Mesenchymal stem cell (in vitro differentiated cells and primary cell): ENCODE data around the gene MDH2.
"Not testable (repeated sequence)": the region's sequence is repeated elsewhere in the genome, so short reads cannot be mapped to it uniquely, and the experiment has no call there.

ENCODE experiments used
- DNase-seq: peaks from one replicate; pipeline ENCODE4 v3.0.0-alpha.2; 2013
- H2AFZ ChIP-seq: one replicate; pipeline ENCODE4 v1.6.1; 2013; ENCODE audit warnings: low read depth, mild to moderate bottlenecking, control low read depth, inconsistent platforms, low read length, moderate library complexity
- H2AK5ac ChIP-seq: 2 replicates; pipeline ENCODE4 v1.6.1; 2013; ENCODE audit warnings: low read length, moderate library complexity, mild to moderate bottlenecking, inconsistent platforms; ENCODE audit not compliant: severe bottlenecking
- H2BK120ac ChIP-seq: one replicate; pipeline ENCODE4 v1.6.1; 2013; ENCODE audit warnings: low read depth, mild to moderate bottlenecking, inconsistent platforms, low read length, moderate library complexity
- H2BK12ac ChIP-seq, 2 experiments: one replicate each; pipeline ENCODE4 v1.6.1; 2013; ENCODE audit warnings: inconsistent platforms in 2 of 2, low read length in 2 of 2, mild to moderate bottlenecking in 2 of 2, moderate library complexity in 2 of 2, control low read depth in 1 of 2
- H2BK15ac ChIP-seq: one replicate; pipeline ENCODE4 v1.6.1; 2013; ENCODE audit warnings: mild to moderate bottlenecking, low read depth, inconsistent platforms; ENCODE audit not compliant: poor library complexity, severe bottlenecking
- H2BK5ac ChIP-seq: 2 replicates; pipeline ENCODE4 v1.6.1; 2013; ENCODE audit warnings: low read depth, mild to moderate bottlenecking, low read length, control low read depth, inconsistent platforms; ENCODE audit not compliant: poor library complexity, severe bottlenecking
- H3K14ac ChIP-seq, 2 experiments: one replicate each; pipeline ENCODE4 v1.6.1; 2013; ENCODE audit warnings: inconsistent platforms in 2 of 2, low read length in 2 of 2, control low read depth in 1 of 2, mild to moderate bottlenecking in 1 of 2, moderate library complexity in 1 of 2
- H3K18ac ChIP-seq, 2 experiments: one replicate each; pipeline ENCODE4 v1.6.1; 2013; ENCODE audit warnings: inconsistent platforms in 2 of 2, low read length in 2 of 2, control low read depth in 1 of 2, low read depth in 1 of 2, mild to moderate bottlenecking in 1 of 2
- H3K23ac ChIP-seq, 2 experiments: one replicate each; pipeline ENCODE4 v1.6.1; 2013; ENCODE audit warnings: inconsistent platforms in 2 of 2, low read length in 2 of 2, mild to moderate bottlenecking in 2 of 2, moderate library complexity in 2 of 2, control low read depth in 1 of 2
- H3K27ac ChIP-seq: 2 replicates; pipeline ENCODE4 v1.5.1; 2013; ENCODE audit warnings: mild to moderate bottlenecking, moderate library complexity, low read length, control low read depth, inconsistent platforms; ENCODE audit not compliant: poor library complexity, severe bottlenecking
- H3K27me3 ChIP-seq, 2 experiments: 2 replicates each; pipeline versions ENCODE4 v1.6.1 to v1.7.0; 2013; ENCODE audit warnings: low read length in 2 of 2, mild to moderate bottlenecking in 2 of 2, moderate library complexity in 2 of 2, control low read depth in 1 of 2, inconsistent platforms in 1 of 2; ENCODE audit not compliant: control insufficient read depth in 1 of 2, insufficient read depth in 1 of 2
- H3K36me3 ChIP-seq, 2 experiments: 2 replicates each; pipeline versions ENCODE4 v1.6.1 to v1.7.0; 2013; ENCODE audit warnings: low read length in 2 of 2, control low read depth in 1 of 2, inconsistent platforms in 1 of 2, low read depth in 1 of 2, mild to moderate bottlenecking in 1 of 2; ENCODE audit not compliant: insufficient read depth in 2 of 2, control insufficient read depth in 1 of 2
- H3K4ac ChIP-seq, 2 experiments: one replicate each; pipeline ENCODE4 v1.6.1; 2013; ENCODE audit warnings: inconsistent platforms in 2 of 2, low read length in 2 of 2, mild to moderate bottlenecking in 2 of 2, moderate library complexity in 2 of 2, control low read depth in 1 of 2, low read depth in 1 of 2
- H3K4me1 ChIP-seq: 2 replicates; pipeline ENCODE4 v1.6.1; 2013; ENCODE audit warnings: low read depth, low read length, control low read depth; ENCODE audit not compliant: control insufficient read depth, insufficient read depth
- H3K4me2 ChIP-seq: 2 replicates; pipeline ENCODE4 v1.6.1; 2013; ENCODE audit warnings: low read length, mild to moderate bottlenecking, inconsistent platforms; ENCODE audit not compliant: poor library complexity, severe bottlenecking
- H3K4me3 ChIP-seq, 2 experiments: 2 replicates each; pipeline versions ENCODE4 v1.5.1 to v1.7.0; 2013; ENCODE audit warnings: low read length in 2 of 2, mild to moderate bottlenecking in 2 of 2, control low read depth in 1 of 2, low read depth in 1 of 2; ENCODE audit not compliant: insufficient read depth in 1 of 2
- H3K79me1 ChIP-seq: replicated peaks from 2 replicates; pipeline ENCODE4 v1.6.1; 2013; ENCODE audit warnings: mild to moderate bottlenecking, control low read depth, low read length, inconsistent platforms; ENCODE audit not compliant: poor library complexity, severe bottlenecking
- H3K9ac ChIP-seq: 2 replicates; pipeline ENCODE4 v1.7.0; 2013; ENCODE audit warnings: mild to moderate bottlenecking, low read length, moderate library complexity
- H3K9me3 ChIP-seq: 2 replicates; pipeline ENCODE4 v1.7.0; 2013; ENCODE audit warnings: mild to moderate bottlenecking, low read length; ENCODE audit not compliant: control insufficient read depth
- H4K8ac ChIP-seq: one replicate; pipeline ENCODE4 v1.6.1; 2013; ENCODE audit warnings: inconsistent platforms, mild to moderate bottlenecking, low read length, moderate library complexity
- H4K91ac ChIP-seq: one replicate; pipeline ENCODE4 v1.6.1; 2013; ENCODE audit warnings: mild to moderate bottlenecking, low read length, inconsistent platforms
- WGBS: methylation state at CpG from one replicate; pipeline ENCODE4 v1.1.7; 2013; ENCODE audit warnings: mixed read lengths; 5-methylcytosine and 5-hydroxymethylcytosine counted together

Gene MDH2

DNA sequence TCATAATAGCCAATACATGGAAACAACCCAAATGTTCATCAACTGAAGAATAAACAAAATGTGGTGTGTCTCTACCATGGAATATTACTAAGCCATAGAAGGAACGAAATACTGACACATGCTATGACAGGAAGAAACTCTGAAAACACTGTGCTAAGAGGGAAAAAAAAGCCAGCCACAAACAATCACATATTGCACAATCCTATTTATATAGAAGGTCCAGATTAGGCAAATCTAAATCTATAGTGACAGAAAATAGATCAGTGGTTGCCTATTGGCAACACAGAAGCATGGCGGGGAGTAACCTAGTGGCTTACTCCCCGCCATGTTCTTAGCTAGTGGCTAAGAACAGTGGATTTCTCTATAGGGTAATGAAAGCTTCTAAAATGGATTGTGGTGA is 48.0 kb downstream of the MDH2 start:
- Histone ChIP-seq H3K4ac (no peak overlapping the region), H2AFZ (no peak overlapping the region), H3K27ac (no peak overlapping the region), H3K9me3 (no peaks in the 10 kb centered on the region), H3K18ac (no peak overlapping the region), H2BK15ac (no peak overlapping the region), H2BK12ac (no peak overlapping the region), H3K23ac (no peak overlapping the region), H3K4me2 (no peak overlapping the region), H2BK5ac (no peak overlapping the region), H3K4me3 (no peak overlapping the region), H3K79me1 (no peaks in the 10 kb centered on the region), H2BK120ac (no peak overlapping the region), H3K36me3 (no peaks in the 10 kb centered on the region), H3K14ac (no peak overlapping the region), H4K8ac (no peak overlapping the region), H3K27me3 (no peaks in the 10 kb centered on the region), H3K9ac (no peak overlapping the region), H3K4me1 (no peaks in the 10 kb centered on the region), H4K91ac (no peak overlapping the region), H2AK5ac (no peak overlapping the region)
- WGBS, result 98% methylated on average over 2 of the region's 3 CpGs
- DNase-seq, result no peak

DNA sequence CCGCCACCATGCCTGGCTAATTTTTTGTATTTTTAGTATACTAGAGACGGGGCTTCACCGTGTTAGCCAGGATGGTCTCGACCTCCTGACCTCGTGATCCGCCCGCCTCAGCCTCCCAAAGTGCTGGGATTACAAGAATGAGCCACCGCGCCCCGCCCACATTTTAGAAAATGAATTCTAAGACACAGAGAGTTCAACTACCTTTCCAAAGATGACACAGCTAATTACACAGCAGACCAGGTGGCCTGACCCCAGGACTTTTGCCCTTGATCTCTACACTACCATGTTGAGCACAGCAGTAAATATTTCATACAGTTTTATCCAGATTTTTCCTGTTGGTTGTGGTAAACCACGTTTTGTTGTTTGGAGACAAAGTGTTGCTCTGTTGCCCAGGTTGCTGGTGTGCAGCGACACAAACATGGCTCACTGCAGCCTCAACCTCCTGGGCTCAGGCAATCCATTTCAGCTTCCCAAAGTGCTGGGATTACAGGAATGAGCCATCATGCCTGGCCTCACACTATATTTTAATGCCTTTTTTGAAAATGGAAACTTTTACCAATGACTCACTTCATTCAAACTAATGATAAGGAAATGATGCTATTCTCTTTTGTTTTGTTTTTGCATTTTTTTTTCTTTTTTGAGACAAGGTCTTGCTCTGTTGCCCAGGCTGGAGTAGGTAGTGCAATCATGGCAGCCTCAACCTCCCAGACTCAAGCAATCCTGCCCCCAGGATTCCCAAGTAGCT is 54.0 kb downstream of the MDH2 start:
- not testable (repeated sequence) for H2AFZ ChIP-seq, H2BK15ac ChIP-seq, H3K79me1 ChIP-seq, H4K91ac ChIP-seq, H3K9ac ChIP-seq, H3K27me3 ChIP-seq, H2BK5ac ChIP-seq, H3K4me2 ChIP-seq, H3K4me3 ChIP-seq, H3K9me3 ChIP-seq, H3K36me3 ChIP-seq, H2AK5ac ChIP-seq, H3K4ac ChIP-seq, H2BK12ac ChIP-seq, H2BK120ac ChIP-seq, H3K14ac ChIP-seq, H3K23ac ChIP-seq, H3K4me1 ChIP-seq, H3K27ac ChIP-seq
- H3K18ac ChIP-seq, result peak overlapping the region in 1 of 2 experiments; percentile 12
- 92% methylated on average over 12 of the region's 12 CpGs for WGBS
- peak; percentile 28 for DNase-seq
- H4K8ac ChIP-seq, result peak overlapping the region; percentile 64

DNA sequence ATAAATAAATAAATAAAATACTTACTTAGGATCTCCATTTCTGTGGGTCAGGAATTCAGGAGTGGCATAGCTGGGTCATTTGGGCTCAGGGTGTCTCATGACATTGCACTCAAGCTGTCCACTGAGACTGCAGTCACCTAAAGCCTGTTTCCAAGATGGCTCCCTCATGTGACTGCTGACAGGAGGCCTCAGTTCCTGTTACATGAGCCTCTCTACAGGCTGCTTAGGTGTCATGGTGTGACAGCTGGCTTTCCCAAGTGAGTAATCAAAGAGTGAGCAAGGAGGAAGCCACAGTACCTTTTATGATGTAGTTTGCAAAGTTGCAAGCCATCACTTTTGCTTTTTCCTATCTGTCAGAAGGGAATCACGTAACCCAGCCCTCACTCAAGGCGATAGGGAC is 55.9 kb downstream of the MDH2 start:
- H3K27me3 ChIP-seq, H3K36me3 ChIP-seq, H3K14ac ChIP-seq, H3K9me3 ChIP-seq, H3K4me3 ChIP-seq, H2BK5ac ChIP-seq, H4K91ac ChIP-seq, H2AFZ ChIP-seq, H2BK12ac ChIP-seq, H3K4me1 ChIP-seq, DNase-seq, H3K23ac ChIP-seq, H3K18ac ChIP-seq, H4K8ac ChIP-seq, H3K79me1 ChIP-seq, H2BK120ac ChIP-seq, H3K4ac ChIP-seq, H3K9ac ChIP-seq, H3K4me2 ChIP-seq, H3K27ac ChIP-seq, H2BK15ac ChIP-seq, H2AK5ac ChIP-seq: not testable (repeated sequence)
- 100% methylated on average over 2 of the region's 2 CpGs for WGBS

DNA sequence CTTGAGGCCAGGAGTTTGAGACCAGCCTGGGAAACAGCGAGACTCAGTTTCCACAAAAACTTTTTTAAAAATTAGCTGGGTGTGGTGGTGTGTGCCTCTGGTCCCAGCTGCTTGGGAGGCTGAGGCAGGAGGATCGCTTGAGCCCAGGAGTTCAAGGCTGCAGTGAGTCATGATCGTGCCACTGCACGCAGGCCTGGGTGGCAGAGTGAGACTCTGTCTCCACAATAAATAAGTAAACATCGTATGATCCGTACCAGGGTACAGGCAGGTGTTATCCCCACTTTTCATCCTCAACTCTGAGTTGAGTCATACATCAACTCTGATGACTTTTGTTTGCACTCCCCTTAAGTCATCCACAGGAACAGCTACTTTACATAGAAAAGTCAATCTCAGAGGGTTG is 58.2 kb downstream of the MDH2 start:
- not testable (repeated sequence) for H3K23ac ChIP-seq, H3K9me3 ChIP-seq, H3K9ac ChIP-seq, H4K8ac ChIP-seq, H3K18ac ChIP-seq, H3K14ac ChIP-seq, H3K79me1 ChIP-seq, H2BK12ac ChIP-seq, H2BK5ac ChIP-seq, H2AFZ ChIP-seq, H2BK120ac ChIP-seq, DNase-seq, H2AK5ac ChIP-seq, H2BK15ac ChIP-seq, H3K4ac ChIP-seq, H3K27me3 ChIP-seq, H3K36me3 ChIP-seq, H3K27ac ChIP-seq, H3K4me1 ChIP-seq, H3K4me3 ChIP-seq, H4K91ac ChIP-seq, H3K4me2 ChIP-seq
- WGBS, result 92% methylated on average over 6 of the region's 6 CpGs
